Posterior cingulate gyrus (tissue), 11 donors: ENCODE measurements around the gene SPCS2.

ENCODE experiments used
- DNase-seq, 10 donors: peaks; one replicate each; pipeline versions ENCODE4 v3.0.0 to v3.0.0-alpha.2; 2020 to 2021; ENCODE audit warnings: mixed read lengths in 3 of 10
- intact Hi-C: fragments of 100-400 bp; cut with DNase I; formaldehyde crosslinking; loops from one replicate; pipeline ENCODE4 v1.15.1; 2023

SPCS2 gene

DNA sequence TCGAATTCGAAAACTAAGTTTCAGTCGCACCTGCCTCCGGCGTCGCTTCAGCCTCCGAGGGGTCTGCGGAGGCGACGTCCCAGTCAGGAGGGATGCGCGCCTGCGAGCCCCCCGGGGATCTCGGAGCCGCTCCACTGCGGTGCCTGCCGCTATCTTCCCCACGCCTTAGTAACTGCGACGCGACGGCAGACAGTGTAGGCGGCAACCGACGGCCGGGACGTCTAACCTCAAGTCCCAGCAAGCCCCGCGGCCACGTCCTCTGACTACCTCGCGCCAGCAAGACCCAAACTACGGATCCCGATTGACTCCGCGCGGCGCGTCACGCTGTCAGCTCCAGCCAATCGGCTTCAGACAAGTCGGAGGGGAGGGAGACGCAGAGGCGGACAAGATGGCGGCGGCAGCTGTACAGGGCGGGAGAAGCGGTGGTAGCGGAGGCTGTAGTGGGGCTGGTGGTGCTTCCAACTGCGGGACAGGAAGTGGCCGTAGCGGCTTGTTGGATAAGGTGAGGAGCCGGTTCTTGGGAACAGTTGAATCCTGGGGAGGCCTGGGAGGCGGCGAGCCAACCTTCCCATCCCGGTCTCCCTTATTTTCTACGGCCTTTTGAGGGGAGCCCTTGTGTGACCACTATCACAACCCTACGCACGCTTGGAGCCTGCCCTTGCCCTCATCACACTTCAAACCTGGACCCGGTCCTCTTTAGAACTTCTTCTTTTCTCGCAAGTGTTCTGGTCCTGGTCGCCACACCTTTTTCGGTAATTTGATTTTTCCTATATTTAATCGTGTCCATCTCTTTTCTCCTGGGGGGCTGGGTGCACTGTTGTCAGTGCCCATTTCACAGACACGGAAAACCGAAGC is at the start of gene SPCS2, which contains the start of gene XRRA1:
TSS of gene SPCS2 (plus strand) at position 369 of the 855 bp plus-strand sequence. CDS start at position 389, 20 bp downstream.
TSS of gene XRRA1 (minus strand) at position 194 of the 855 bp plus-strand sequence. CDS start 8,213 bp downstream, outside the sequence.
- intact Hi-C loops: no loop called here
- DNase-seq: peak; percentile 99 to 100 (median 99)

GRCh38 chr11:74902342-74902741 is 46.7 kb upstream of the SPCS2 start:
- no peak for DNase-seq
- intact Hi-C loops: no loop called here

- no peak for DNase-seq
- intact Hi-C loops: no loop called here
These were observed 43.7 kb upstream of the SPCS2 start for GRCh38 chr11:74905326-74905725.

- intact Hi-C loops: no loop called here
These were observed 39.7 kb upstream of the SPCS2 start for GRCh38 chr11:74909385-74909784.

DNA sequence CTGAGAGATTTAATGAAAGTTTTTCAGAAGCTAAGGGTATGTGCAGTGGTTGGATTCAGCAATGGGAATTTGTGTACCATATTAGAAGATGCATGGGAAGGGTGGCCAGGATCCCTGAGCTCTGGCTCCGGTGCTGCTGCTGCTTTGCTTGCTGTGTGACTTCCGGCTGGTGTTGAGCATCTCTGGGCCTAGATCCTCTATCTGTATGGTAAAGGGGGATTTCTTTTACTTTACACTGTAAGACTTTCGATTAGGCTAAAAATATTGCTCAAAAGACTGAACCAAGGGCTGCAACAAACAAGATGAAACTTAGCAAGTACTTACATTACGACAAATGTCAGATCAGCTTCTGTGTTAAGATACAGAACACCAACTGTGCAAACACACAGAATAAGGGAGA is 39.3 kb upstream of the SPCS2 start:
- intact Hi-C loops: no loop called here
- no peak for DNase-seq

More at GRCh38 chr11:74909385-74909784, 39.7 kb upstream of the SPCS2 start:
- DNase-seq: no peak

DNA sequence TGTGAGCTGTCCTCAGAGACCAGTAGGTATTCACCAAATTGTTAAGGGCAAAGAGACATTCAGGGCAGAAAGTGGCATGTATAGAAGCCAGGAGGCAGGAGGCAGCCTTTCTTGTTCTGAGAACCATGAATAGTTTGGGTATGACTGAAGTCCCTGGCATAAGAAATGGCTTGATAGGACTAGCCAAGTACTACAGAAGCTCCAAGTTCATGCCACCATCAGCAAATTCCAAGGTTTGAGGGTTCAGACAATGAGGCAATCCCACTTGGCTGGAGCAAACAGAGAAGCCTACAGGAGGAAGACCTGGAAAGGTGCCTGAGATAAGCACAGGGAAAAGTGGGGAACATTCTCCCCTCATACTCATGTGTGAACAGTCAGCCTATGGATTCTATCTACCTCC is 25.9 kb upstream of the SPCS2 start:
- intact Hi-C loops: no loop called here
- DNase-seq: no peak

GRCh38 chr11:74925281-74925680 is 23.8 kb upstream of the SPCS2 start:
- DNase-seq: no peak
- intact Hi-C loops: loop anchor here (5.0 kb wide), 1 partner anchor 217 kb away; no protein-coding TSS in a partner anchor

DNA sequence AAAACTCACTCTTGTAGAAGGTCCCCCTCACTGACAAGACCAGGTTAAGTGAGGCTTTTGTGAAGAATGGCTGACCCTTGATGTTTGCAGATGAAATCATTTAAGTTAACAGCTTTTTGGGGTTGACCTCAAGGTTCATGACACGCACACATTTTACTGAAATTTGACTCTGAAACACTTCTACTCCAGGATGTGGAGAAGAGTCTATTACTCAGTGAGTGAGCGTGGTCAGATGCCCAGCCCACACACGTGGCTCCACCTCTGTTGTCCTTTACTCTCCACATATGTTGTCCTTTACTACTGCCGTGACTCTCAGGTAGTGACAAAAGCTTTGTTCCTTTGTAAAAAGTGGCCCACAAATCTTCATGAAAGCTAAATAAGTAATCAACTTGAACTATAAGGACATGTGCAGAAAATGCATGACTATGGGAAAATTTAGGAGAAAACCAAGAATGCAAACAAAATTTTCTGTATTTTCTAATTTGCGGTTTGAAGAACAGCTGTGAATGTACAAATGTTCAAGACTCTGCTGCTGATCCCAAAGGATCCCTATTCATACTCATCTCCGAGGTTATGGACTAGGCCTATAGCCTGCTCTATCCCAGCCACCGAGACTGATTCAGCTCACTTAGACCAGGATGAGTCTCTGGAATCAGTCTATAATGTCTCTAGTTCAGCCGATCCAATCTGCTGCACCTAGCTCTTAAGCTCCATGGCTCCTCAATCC is 22.6 kb upstream of the SPCS2 start:
- intact Hi-C loops: loop anchor here (5.0 kb wide), 1 partner anchor 216 kb away; no protein-coding TSS in a partner anchor
- DNase-seq: no peak

GRCh38 chr11:74927496-74927895 is 21.6 kb upstream of the SPCS2 start:
- intact Hi-C loops: loop anchor here (5.0 kb wide), 1 partner anchor 215 kb away; no protein-coding TSS in a partner anchor
- DNase-seq: no peak

DNA sequence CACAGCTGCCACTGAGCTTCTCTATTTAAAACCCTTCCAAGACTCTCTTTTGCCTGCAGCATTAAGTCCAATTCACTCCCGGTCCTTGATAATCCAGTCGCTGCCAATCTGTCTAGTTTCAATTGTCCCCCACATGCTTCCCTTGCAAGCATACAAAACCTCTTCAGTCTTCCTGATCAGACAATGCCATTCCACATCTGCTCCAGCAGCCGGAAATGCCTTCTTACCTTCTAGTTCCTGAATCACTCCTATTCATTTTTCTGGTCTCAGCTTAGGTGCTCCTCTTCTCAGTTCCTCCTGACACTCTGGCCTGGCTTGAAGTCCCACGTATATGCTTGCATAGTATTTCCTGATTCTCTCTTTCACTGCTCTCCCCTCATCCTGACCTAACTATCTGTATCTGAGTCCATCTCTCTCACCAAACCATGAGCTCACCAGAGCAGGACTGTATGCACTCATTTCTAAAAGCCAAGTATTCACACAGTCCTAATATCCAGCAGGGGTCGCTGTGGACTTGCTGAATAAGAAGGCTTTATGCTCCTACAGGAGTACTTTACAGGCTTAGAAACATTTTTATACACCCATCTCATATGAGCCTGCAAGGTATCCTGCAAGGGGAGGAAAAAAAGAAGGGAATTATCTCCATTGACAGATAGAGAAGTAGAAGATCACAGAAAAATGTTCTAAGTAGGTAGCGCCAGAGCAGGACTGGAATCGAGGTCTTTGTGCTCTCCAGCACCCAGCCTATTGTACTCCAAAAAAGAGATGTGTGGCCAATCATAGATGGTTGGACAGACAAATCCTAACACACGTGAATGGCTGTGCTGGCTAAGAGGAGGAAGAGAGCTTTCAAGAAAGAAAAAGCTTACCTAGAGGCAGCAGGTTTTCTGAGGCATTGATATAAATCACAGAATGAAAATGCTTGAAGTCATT is 19.4 kb upstream of the SPCS2 start:
- DNase-seq: peak in 6 of 10 donors; percentile 50 to 81 (median 70)
- intact Hi-C loops: loop anchor here (1.0 to 5.0 kb wide), 3 partner anchors 103 to 319 kb away; no protein-coding TSS in a partner anchor

- intact Hi-C loops: no loop called here
- DNase-seq: no peak
These were observed 16.9 kb upstream of the SPCS2 start for GRCh38 chr11:74932169-74932568.

DNA sequence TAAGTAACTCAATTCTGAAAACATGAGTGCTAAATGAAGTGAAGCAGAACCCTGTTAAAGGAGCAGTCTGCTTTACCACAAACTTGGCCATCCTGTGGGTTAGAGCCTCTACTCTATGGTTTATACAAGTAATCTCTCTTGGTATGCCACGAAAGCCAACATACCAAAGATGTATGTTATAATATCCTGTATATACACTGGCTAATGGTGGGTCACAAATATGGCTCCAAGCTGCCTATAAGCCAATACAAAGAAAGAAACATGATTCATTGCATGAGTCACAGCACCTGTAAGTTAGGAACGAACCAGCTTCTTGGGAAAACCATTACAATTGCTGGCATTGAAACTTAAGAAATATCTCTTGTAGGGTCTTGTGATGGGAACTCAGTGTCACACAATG is 16.3 kb upstream of the SPCS2 start:
- intact Hi-C loops: no loop called here
- DNase-seq: no peak

GRCh38 chr11:74933765-74934164 is 15.3 kb upstream of the SPCS2 start:
- intact Hi-C loops: no loop called here
- no peak for DNase-seq

- DNase-seq: no peak
- intact Hi-C loops: no loop called here
These were observed 13.8 kb upstream of the SPCS2 start for GRCh38 chr11:74935285-74935684.

- DNase-seq: no peak
These were observed 13.0 kb upstream of the SPCS2 start for GRCh38 chr11:74936087-74936486.

GRCh38 chr11:74936976-74937375 is 12.1 kb upstream of the SPCS2 start:
- intact Hi-C loops: no loop called here
- DNase-seq: no peak

More at GRCh38 chr11:74936087-74936486, 13.0 kb upstream of the SPCS2 start:
- intact Hi-C loops: no loop called here

DNA sequence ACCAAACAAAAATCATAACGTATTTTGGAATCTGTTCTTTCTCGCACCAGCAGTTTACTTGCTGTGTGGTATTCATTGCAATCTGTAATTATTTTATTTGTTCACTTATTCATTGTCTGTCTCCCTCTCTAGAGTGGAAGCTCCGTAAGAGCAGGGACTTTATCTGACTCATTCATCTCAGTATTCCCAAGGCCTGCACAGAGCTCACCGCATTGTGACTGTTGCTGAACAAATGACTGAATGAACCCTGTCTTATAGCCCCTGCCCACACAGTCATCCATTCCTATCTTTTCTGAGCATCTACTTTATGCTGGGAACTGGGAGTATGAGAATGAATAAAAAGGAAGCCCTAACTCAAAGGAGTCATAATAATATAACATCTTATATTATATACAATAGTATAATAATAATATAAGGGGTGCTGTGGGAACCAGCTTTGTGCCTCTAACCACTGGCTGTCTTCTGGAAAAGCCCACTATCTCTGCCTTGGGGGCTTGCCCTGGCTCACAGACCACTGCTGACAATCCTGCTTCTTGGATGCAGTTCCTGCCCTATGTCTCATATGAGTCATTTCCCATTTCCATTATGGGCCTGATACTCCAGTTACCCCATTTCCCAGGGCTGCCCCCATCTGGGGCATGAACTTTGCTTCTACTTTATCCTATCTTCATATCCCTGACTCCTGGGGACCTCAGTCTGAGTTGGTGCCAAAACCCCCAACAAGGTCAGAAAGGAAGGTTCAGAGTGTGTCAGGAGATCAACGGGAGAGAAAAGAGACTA is 11.2 kb upstream of the SPCS2 start:
- no peak for DNase-seq
- intact Hi-C loops: no loop called here

DNA sequence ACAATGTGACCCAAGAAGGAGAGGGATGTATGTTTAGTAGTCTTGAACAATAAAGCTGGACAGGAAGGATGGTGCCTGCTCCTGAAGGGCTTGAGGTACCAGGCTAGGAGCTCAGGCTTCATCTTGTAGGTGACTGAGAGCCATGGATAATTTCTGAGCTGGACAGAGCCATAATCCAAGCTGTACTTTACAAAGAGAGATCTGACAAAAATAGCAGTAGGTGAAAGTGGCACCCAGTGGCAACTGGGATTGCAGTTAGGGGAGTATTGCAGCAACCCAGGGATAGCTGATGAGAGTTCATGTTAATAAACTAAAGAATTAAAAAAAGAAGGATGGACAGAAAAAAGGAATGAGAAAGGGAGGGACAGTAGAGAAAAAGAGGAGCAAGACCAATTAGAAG is 7.6 kb upstream of the SPCS2 start:
- DNase-seq: no peak
- intact Hi-C loops: no loop called here

DNA sequence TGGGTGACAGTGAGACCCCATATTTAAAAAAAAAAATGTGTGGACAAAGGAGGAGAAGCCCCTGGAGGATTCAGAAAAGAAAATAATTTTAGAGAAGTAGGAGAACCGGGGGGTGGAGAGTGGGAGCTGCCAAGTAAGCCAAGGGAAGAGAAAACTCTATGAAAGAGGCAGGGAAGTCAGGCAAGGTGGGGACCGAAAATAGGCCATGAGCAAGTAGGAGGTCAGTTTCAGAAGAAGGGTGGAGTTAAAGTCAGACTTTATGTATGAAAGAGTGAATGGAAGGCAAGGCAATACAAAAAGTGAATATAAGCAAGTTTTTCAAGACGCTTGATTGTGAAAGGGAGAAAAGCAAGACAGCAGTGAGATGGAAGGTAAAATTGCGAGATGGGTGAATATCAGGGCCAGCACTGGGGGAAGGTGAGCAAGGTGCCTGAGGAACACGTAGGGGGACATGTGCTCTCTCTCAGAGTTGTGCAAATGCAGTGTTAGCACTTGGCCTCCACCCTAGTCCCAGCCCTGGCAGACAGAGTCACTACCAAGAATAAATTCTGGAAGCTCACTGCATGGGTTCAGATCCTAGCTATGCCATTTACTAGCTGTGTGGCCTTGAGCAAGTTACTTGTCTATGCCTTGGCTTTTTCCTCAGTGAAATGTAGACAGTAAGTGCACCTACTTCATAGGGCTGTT is 6.8 kb upstream of the SPCS2 start:
- intact Hi-C loops: no loop called here
- DNase-seq: no peak
